Measurements from ENCODE around the gene TEDC1.

TEDC1 gene

GRCh38 chr14:105500726-105501101, 9.7 kb downstream of the TEDC1 start:
- Histone ChIP-seq H3K27ac (ENCODE audit: low read length) (no peak overlapping the region), H3K9me3 (ENCODE audit: control insufficient read depth, insufficient read depth, low read length) (no peaks in the 10 kb centered on the region; the same call in 1 of the 2 replicates), H3K4me1 (ENCODE audit: control insufficient read depth, insufficient read depth, low read length) (no peaks in the 10 kb centered on the region; the same call in 1 of the 2 replicates), H3K36me3 (ENCODE audit: control insufficient read depth, insufficient read depth, low read length) (no peaks in the 10 kb centered on the region; the same call in 1 of the 2 replicates), H3K27me3 (ENCODE audit: control insufficient read depth, insufficient read depth, low read length) (no peaks in the 10 kb centered on the region), H3K4me3 (ENCODE audit: low read length) (no peak overlapping the region)
- no peak for DNase-seq (ENCODE audit: low read depth, low spot score)
- no CpG with 5 or more reads among the region's 10 CpGs for WGBS (ENCODE audit: insufficient coverage, insufficient read length)

- H3K4me1 ChIP-seq (ENCODE audit: control insufficient read depth, insufficient read depth, low read length): no peaks in the 10 kb centered on the region; the same call in 1 of the 2 replicates
- no peak overlapping the region for H3K27ac ChIP-seq (ENCODE audit: low read length)
- no peaks in the 10 kb centered on the region; the same call in 1 of the 2 replicates for H3K36me3 ChIP-seq (ENCODE audit: control insufficient read depth, insufficient read depth, low read length)
- no CpG with 5 or more reads among the region's 13 CpGs for WGBS (ENCODE audit: insufficient coverage, insufficient read length)
- H3K9me3 ChIP-seq (ENCODE audit: control insufficient read depth, insufficient read depth, low read length): no peaks in the 10 kb centered on the region; the same call in 1 of the 2 replicates
- H3K27me3 ChIP-seq (ENCODE audit: control insufficient read depth, insufficient read depth, low read length): no peaks in the 10 kb centered on the region
- H3K4me3 ChIP-seq (ENCODE audit: low read length): no peak overlapping the region
- DNase-seq (ENCODE audit: low read depth, low spot score): no peak
These were observed 10.7 kb downstream of the TEDC1 start for GRCh38 chr14:105501504-105502291.

GRCh38 chr14:105502446-105503295, 11.6 kb downstream of the TEDC1 start:
- H3K4me3 ChIP-seq (ENCODE audit: low read length): no peak overlapping the region
- H3K9me3 ChIP-seq (ENCODE audit: control insufficient read depth, insufficient read depth, low read length): no peaks in the 10 kb centered on the region; the same call in 1 of the 2 replicates
- no peak for DNase-seq (ENCODE audit: low read depth, low spot score)
- no peaks in the 10 kb centered on the region; the same call in 1 of the 2 replicates for H3K4me1 ChIP-seq (ENCODE audit: control insufficient read depth, insufficient read depth, low read length)
- no peaks in the 10 kb centered on the region for H3K27me3 ChIP-seq (ENCODE audit: control insufficient read depth, insufficient read depth, low read length)
- H3K36me3 ChIP-seq (ENCODE audit: control insufficient read depth, insufficient read depth, low read length): no peaks in the 10 kb centered on the region; the same call in 1 of the 2 replicates
- H3K27ac ChIP-seq (ENCODE audit: low read length): no peak overlapping the region
- no CpG with 5 or more reads among the region's 18 CpGs for WGBS (ENCODE audit: insufficient coverage, insufficient read length)

- Histone ChIP-seq H3K27me3 (ENCODE audit: control insufficient read depth, insufficient read depth, low read length) (no peaks in the 10 kb centered on the region), H3K4me3 (ENCODE audit: low read length) (no peak overlapping the region), H3K36me3 (ENCODE audit: control insufficient read depth, insufficient read depth, low read length) (no peaks in the 10 kb centered on the region; the same call in 1 of the 2 replicates), H3K9me3 (ENCODE audit: control insufficient read depth, insufficient read depth, low read length) (no peaks in the 10 kb centered on the region; the same call in 1 of the 2 replicates), H3K27ac (ENCODE audit: low read length) (no peak overlapping the region), H3K4me1 (ENCODE audit: control insufficient read depth, insufficient read depth, low read length) (no peaks in the 10 kb centered on the region; the same call in 1 of the 2 replicates)
- WGBS (ENCODE audit: insufficient coverage, insufficient read length): no CpG with 5 or more reads among the region's 7 CpGs
- DNase-seq (ENCODE audit: low read depth, low spot score): no peak
These were observed 12.2 kb downstream of the TEDC1 start for GRCh38 chr14:105503296-105503640.

GRCh38 chr14:105503935-105504692, 13.1 kb downstream of the TEDC1 start:
- no CpG with 5 or more reads among the region's 29 CpGs for WGBS (ENCODE audit: insufficient coverage, insufficient read length)
- Histone ChIP-seq H3K4me3 (ENCODE audit: low read length) (no peak overlapping the region), H3K27me3 (ENCODE audit: control insufficient read depth, insufficient read depth, low read length) (no peaks in the 10 kb centered on the region), H3K4me1 (ENCODE audit: control insufficient read depth, insufficient read depth, low read length) (no peaks in the 10 kb centered on the region; the same call in 1 of the 2 replicates), H3K9me3 (ENCODE audit: control insufficient read depth, insufficient read depth, low read length) (peaks cover 2% of the 10 kb centered on the region; the same call in 1 of the 2 replicates), H3K36me3 (ENCODE audit: control insufficient read depth, insufficient read depth, low read length) (no peaks in the 10 kb centered on the region; the same call in 1 of the 2 replicates), H3K27ac (ENCODE audit: low read length) (no peak overlapping the region)
- no peak for DNase-seq (ENCODE audit: low read depth, low spot score)

GRCh38 chr14:105505101-105505500, 14.1 kb downstream of the TEDC1 start:
- WGBS (ENCODE audit: insufficient coverage, insufficient read length): no CpG with 5 or more reads among the region's 16 CpGs
- Histone ChIP-seq H3K9me3 (ENCODE audit: control insufficient read depth, insufficient read depth, low read length) (peaks cover 2% of the 10 kb centered on the region; the same call in 1 of the 2 replicates), H3K36me3 (ENCODE audit: control insufficient read depth, insufficient read depth, low read length) (no peaks in the 10 kb centered on the region; the same call in 1 of the 2 replicates), H3K27ac (ENCODE audit: low read length) (no peak overlapping the region), H3K27me3 (ENCODE audit: control insufficient read depth, insufficient read depth, low read length) (no peaks in the 10 kb centered on the region), H3K4me3 (ENCODE audit: low read length) (no peak overlapping the region), H3K4me1 (ENCODE audit: control insufficient read depth, insufficient read depth, low read length) (no peaks in the 10 kb centered on the region; the same call in 1 of the 2 replicates)
- DNase-seq (ENCODE audit: low read depth, low spot score): no peak

GRCh38 chr14:105507247-105507646, 16.2 kb downstream of the TEDC1 start:
- H3K27me3 ChIP-seq (ENCODE audit: control insufficient read depth, insufficient read depth, low read length): no peaks in the 10 kb centered on the region
- H3K36me3 ChIP-seq (ENCODE audit: control insufficient read depth, insufficient read depth, low read length): no peaks in the 10 kb centered on the region; the same call in 1 of the 2 replicates
- H3K4me1 ChIP-seq (ENCODE audit: control insufficient read depth, insufficient read depth, low read length): no peaks in the 10 kb centered on the region
- no peak overlapping the region for H3K27ac ChIP-seq (ENCODE audit: low read length)
- DNase-seq (ENCODE audit: low read depth, low spot score): no peak
- no CpG with 5 or more reads among the region's 17 CpGs for WGBS (ENCODE audit: insufficient coverage, insufficient read length)
- no peak overlapping the region for H3K4me3 ChIP-seq (ENCODE audit: low read length)
- H3K9me3 ChIP-seq (ENCODE audit: control insufficient read depth, insufficient read depth, low read length): peaks cover 2% of the 10 kb centered on the region; the same call in 1 of the 2 replicates

GRCh38 chr14:105508069-105508468, 17.0 kb downstream of the TEDC1 start:
- H3K4me1 ChIP-seq (ENCODE audit: control insufficient read depth, insufficient read depth, low read length): no peaks in the 10 kb centered on the region
- DNase-seq (ENCODE audit: low read depth, low spot score): no peak
- WGBS (ENCODE audit: insufficient coverage, insufficient read length): no CpG with 5 or more reads among the region's 16 CpGs

GRCh38 chr14:105508601-105509000, 17.6 kb downstream of the TEDC1 start:
- no CpG with 5 or more reads among the region's 12 CpGs for WGBS (ENCODE audit: insufficient coverage, insufficient read length)
- Histone ChIP-seq H3K9me3 (ENCODE audit: control insufficient read depth, insufficient read depth, low read length) (peaks cover 3% of the 10 kb centered on the region), H3K27ac (ENCODE audit: low read length) (no peak overlapping the region), H3K4me3 (ENCODE audit: low read length) (no peak overlapping the region), H3K27me3 (ENCODE audit: control insufficient read depth, insufficient read depth, low read length) (no peaks in the 10 kb centered on the region), H3K36me3 (ENCODE audit: control insufficient read depth, insufficient read depth, low read length) (no peaks in the 10 kb centered on the region; the same call in 1 of the 2 replicates), H3K4me1 (ENCODE audit: control insufficient read depth, insufficient read depth, low read length) (no peaks in the 10 kb centered on the region)
- DNase-seq (ENCODE audit: low read depth, low spot score): no peak

More at GRCh38 chr14:105508069-105508468, 17.0 kb downstream of the TEDC1 start:
- H3K9me3 ChIP-seq (ENCODE audit: control insufficient read depth, insufficient read depth, low read length): peaks cover 2% of the 10 kb centered on the region; the same call in 1 of the 2 replicates
- H3K36me3 ChIP-seq (ENCODE audit: control insufficient read depth, insufficient read depth, low read length): no peaks in the 10 kb centered on the region; the same call in 1 of the 2 replicates
- no peaks in the 10 kb centered on the region for H3K27me3 ChIP-seq (ENCODE audit: control insufficient read depth, insufficient read depth, low read length)
- H3K27ac ChIP-seq (ENCODE audit: low read length): no peak overlapping the region
- no peak overlapping the region for H3K4me3 ChIP-seq (ENCODE audit: low read length)
